Measurements from ENCODE around the gene NEK4.

DNA sequence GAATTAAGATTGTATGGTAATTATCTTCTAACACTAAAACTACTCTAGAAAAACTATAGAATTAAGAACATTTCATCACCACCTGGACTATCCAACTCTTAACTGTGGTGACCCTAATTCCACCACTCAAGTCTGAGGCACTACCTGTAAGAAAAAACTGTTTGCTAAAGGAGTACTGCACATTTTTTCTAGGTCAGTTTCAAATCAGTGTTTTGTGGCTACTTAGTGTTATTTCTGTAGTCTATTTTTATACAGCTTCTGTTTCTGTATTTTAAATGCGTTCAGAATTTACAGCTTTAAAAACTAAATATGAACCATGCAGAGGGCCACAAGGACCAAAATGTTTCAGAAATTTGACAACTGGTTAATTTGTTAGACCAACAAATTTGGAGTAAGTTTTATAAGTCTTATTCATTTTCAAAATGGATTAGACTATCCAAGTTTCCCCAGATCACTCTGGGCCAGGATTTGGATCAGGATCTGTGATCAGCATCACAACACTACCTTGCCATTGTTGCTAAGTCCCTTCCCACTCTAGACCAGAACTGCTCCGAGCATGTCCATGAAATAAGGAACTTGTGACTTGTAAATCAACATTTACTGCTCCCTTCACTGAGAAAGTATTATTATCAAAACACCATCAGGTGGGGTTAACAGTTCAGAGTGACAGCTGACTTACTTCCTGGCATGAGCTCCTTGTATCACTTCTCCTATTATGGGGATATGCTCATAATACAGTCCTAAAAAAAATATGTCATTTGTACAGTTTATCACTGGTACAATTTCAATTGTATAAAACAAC lies 73.7 kb downstream of the NEK4 start:
- TF ChIP-seq RAD21 (IDR thresholded peaks at IDR 0.05; ENCODE audit: low read depth) (no peak), TCF12 (IDR thresholded peaks at IDR 0.05; ENCODE audit: low read depth) (no peak), FOXM1 (IDR thresholded peaks at IDR 0.05; ENCODE audit: borderline replicate concordance, low read depth) (no peak), CREB1 (IDR thresholded peaks at IDR 0.05; ENCODE audit: low read depth) (no peak), EGR1 (IDR thresholded peaks at IDR 0.05) (no peak), CEBPB (IDR thresholded peaks at IDR 0.05) (no peak)

Data from Ishikawa (cell line).